BLaER1 (cell line): ENCODE data around the gene ANKRD31.
"Not testable (repeated sequence)": the region's sequence is repeated elsewhere in the genome, so short reads cannot be mapped to it uniquely, and the experiment has no call there.

Experiments
- H3K27ac ChIP-seq: shearing (Covaris generic); formaldehyde crosslinking; 2 replicates; pipeline ENCODE4 v1.8.1; 2022
- H3K27me3 ChIP-seq: shearing (Covaris generic); formaldehyde crosslinking; 2 replicates; pipeline ENCODE4 v1.8.1; 2022
- H3K36me3 ChIP-seq: shearing (Covaris generic); formaldehyde crosslinking; 2 replicates; pipeline ENCODE4 v1.8.1; 2022
- H3K4me1 ChIP-seq: shearing (Covaris generic); formaldehyde crosslinking; 2 replicates; pipeline ENCODE4 v1.8.1; 2022
- H3K4me2 ChIP-seq: shearing (Covaris generic); formaldehyde crosslinking; 2 replicates; pipeline ENCODE4 v1.8.1; 2022
- H3K4me3 ChIP-seq: shearing (Covaris generic); formaldehyde crosslinking; 2 replicates; pipeline ENCODE4 v1.8.1; 2022
- H3K9ac ChIP-seq: shearing (Covaris generic); formaldehyde crosslinking; 2 replicates; pipeline ENCODE4 v1.8.1; 2022
- H3K9me3 ChIP-seq: shearing (Covaris generic); formaldehyde crosslinking; 2 replicates; pipeline ENCODE4 v1.8.1; 2022
- H4K20me1 ChIP-seq: shearing (Covaris generic); formaldehyde crosslinking; 2 replicates; pipeline ENCODE4 v1.8.1; 2022
- Cebpa-rat ChIP-seq: shearing (Covaris generic); IDR thresholded peaks from 2 replicates; pipeline ENCODE4 v1.8.1; 2022

Gene ANKRD31

GRCh38 chr5:75274486-75274885, 37.8 kb upstream of the ANKRD31 start:
- H4K20me1 ChIP-seq, result no peaks in the 10 kb centered on the region
- no peaks in the 10 kb centered on the region for H3K36me3 ChIP-seq
- H3K9ac ChIP-seq, result no peak overlapping the region
- H3K4me1 ChIP-seq, result no peaks in the 10 kb centered on the region
- no peak overlapping the region for H3K4me3 ChIP-seq
- no peak overlapping the region for H3K27ac ChIP-seq
- no peak for TF ChIP-seq Cebpa-rat
- no peak overlapping the region for H3K4me2 ChIP-seq
- H3K27me3 ChIP-seq, result no peaks in the 10 kb centered on the region
- H3K9me3 ChIP-seq, result peaks cover 31% of the 10 kb centered on the region

- not testable (repeated sequence) for H3K27ac ChIP-seq, H3K4me1 ChIP-seq, H3K9ac ChIP-seq, H3K27me3 ChIP-seq, H3K4me3 ChIP-seq, H3K4me2 ChIP-seq, H4K20me1 ChIP-seq, H3K36me3 ChIP-seq
- H3K9me3 ChIP-seq, result peaks cover 41% of the 10 kb centered on the region
Measured at GRCh38 chr5:75270605-75271004, 33.9 kb upstream of the ANKRD31 start.

GRCh38 chr5:75265731-75266130, 29.1 kb upstream of the ANKRD31 start:
- Histone ChIP-seq H3K9me3 (peaks cover 21% of the 10 kb centered on the region), H3K4me1 (no peaks in the 10 kb centered on the region), H3K4me2 (no peak overlapping the region), H4K20me1 (no peaks in the 10 kb centered on the region), H3K27me3 (no peaks in the 10 kb centered on the region), H3K4me3 (no peak overlapping the region), H3K9ac (no peak overlapping the region), H3K27ac (no peak overlapping the region), H3K36me3 (no peaks in the 10 kb centered on the region)
- no peak for TF ChIP-seq Cebpa-rat

- Histone ChIP-seq H3K4me3 (no peak overlapping the region), H3K9ac (no peak overlapping the region), H3K9me3 (no peaks in the 10 kb centered on the region), H3K4me2 (no peak overlapping the region), H3K4me1 (no peaks in the 10 kb centered on the region), H3K27me3 (no peaks in the 10 kb centered on the region), H3K36me3 (no peaks in the 10 kb centered on the region), H4K20me1 (no peaks in the 10 kb centered on the region), H3K27ac (no peak overlapping the region)
- TF ChIP-seq Cebpa-rat, result no peak
Measured at GRCh38 chr5:75262271-75262670, 25.6 kb upstream of the ANKRD31 start.

- Histone ChIP-seq H3K27me3 (no peaks in the 10 kb centered on the region), H4K20me1 (no peaks in the 10 kb centered on the region), H3K36me3 (no peaks in the 10 kb centered on the region), H3K27ac (no peak overlapping the region), H3K9ac (no peak overlapping the region), H3K4me2 (no peak overlapping the region), H3K4me3 (no peak overlapping the region), H3K9me3 (peaks cover 10% of the 10 kb centered on the region), H3K4me1 (no peaks in the 10 kb centered on the region)
- TF ChIP-seq Cebpa-rat, result no peak
Measured at GRCh38 chr5:75260708-75261107, 24.0 kb upstream of the ANKRD31 start.

- not testable (repeated sequence) for H3K9ac ChIP-seq, H3K4me1 ChIP-seq, H3K27me3 ChIP-seq, H3K9me3 ChIP-seq, H4K20me1 ChIP-seq, H3K4me3 ChIP-seq, H3K27ac ChIP-seq, H3K4me2 ChIP-seq, H3K36me3 ChIP-seq
Measured at GRCh38 chr5:75250452-75250851, 13.8 kb upstream of the ANKRD31 start.

GRCh38 chr5:75245023-75245422, 8.3 kb upstream of the ANKRD31 start:
- Histone ChIP-seq H3K4me3 (no peak overlapping the region), H3K4me1 (no peaks in the 10 kb centered on the region), H3K27me3 (no peaks in the 10 kb centered on the region), H3K9me3 (no peaks in the 10 kb centered on the region), H3K4me2 (no peak overlapping the region), H3K36me3 (no peaks in the 10 kb centered on the region), H3K9ac (no peak overlapping the region), H3K27ac (no peak overlapping the region), H4K20me1 (no peaks in the 10 kb centered on the region)
- TF ChIP-seq Cebpa-rat, result no peak

GRCh38 chr5:75243510-75243909, 6.8 kb upstream of the ANKRD31 start:
- no peaks in the 10 kb centered on the region for H3K9me3 ChIP-seq
- no peak overlapping the region for H3K27ac ChIP-seq
- H3K27me3 ChIP-seq, result no peaks in the 10 kb centered on the region
- no peaks in the 10 kb centered on the region for H4K20me1 ChIP-seq
- H3K9ac ChIP-seq, result no peak overlapping the region
- no peaks in the 10 kb centered on the region for H3K36me3 ChIP-seq
- no peak overlapping the region for H3K4me3 ChIP-seq
- TF ChIP-seq Cebpa-rat, result no peak
- no peaks in the 10 kb centered on the region for H3K4me1 ChIP-seq
- no peak overlapping the region for H3K4me2 ChIP-seq

GRCh38 chr5:75243100-75243499, 6.4 kb upstream of the ANKRD31 start:
- Histone ChIP-seq H3K9me3 (no peaks in the 10 kb centered on the region), H3K4me2 (no peak overlapping the region), H3K4me3 (no peak overlapping the region), H3K27ac (no peak overlapping the region), H3K4me1 (no peaks in the 10 kb centered on the region), H3K9ac (no peak overlapping the region), H4K20me1 (no peaks in the 10 kb centered on the region), H3K36me3 (no peaks in the 10 kb centered on the region), H3K27me3 (no peaks in the 10 kb centered on the region)
- no peak for TF ChIP-seq Cebpa-rat

- H3K9me3 ChIP-seq, result peaks cover under 1% of the 10 kb centered on the region; the same call in 1 of the 2 replicates
- no peaks in the 10 kb centered on the region for H4K20me1 ChIP-seq
- H3K4me3 ChIP-seq, result no peak overlapping the region
- H3K4me1 ChIP-seq, result no peaks in the 10 kb centered on the region
- no peaks in the 10 kb centered on the region for H3K36me3 ChIP-seq
- no peaks in the 10 kb centered on the region for H3K27me3 ChIP-seq
- TF ChIP-seq Cebpa-rat, result no peak
- no peak overlapping the region for H3K27ac ChIP-seq
- H3K4me2 ChIP-seq, result no peak overlapping the region
- H3K9ac ChIP-seq, result no peak overlapping the region
Measured at GRCh38 chr5:75242067-75242466, 5.4 kb upstream of the ANKRD31 start.

- H3K9ac ChIP-seq, result no peak overlapping the region
- no peak overlapping the region for H3K27ac ChIP-seq
Measured at GRCh38 chr5:75239681-75240080, 3.0 kb upstream of the ANKRD31 start.

More at GRCh38 chr5:75239681-75240080, 3.0 kb upstream of the ANKRD31 start:
- H3K4me1 ChIP-seq, result no peaks in the 10 kb centered on the region
- no peak overlapping the region for H3K4me2 ChIP-seq
- no peak for TF ChIP-seq Cebpa-rat
- no peaks in the 10 kb centered on the region for H3K27me3 ChIP-seq
- no peaks in the 10 kb centered on the region for H4K20me1 ChIP-seq
- no peaks in the 10 kb centered on the region for H3K36me3 ChIP-seq
- H3K4me3 ChIP-seq, result no peak overlapping the region
- peaks cover 8% of the 10 kb centered on the region for H3K9me3 ChIP-seq
